Endothelial cell of umbilical vein (primary cell): ENCODE data around the gene SLIT1. TPM values are rescaled to one million over a fixed set of nuclear protein-coding genes. Genes with fewer than 3 reads are reported as not detected.

Experiments
- BruUV-seq: library from RNA; stranded (reverse); fragments of 400-500 nt; replicated peaks from 2 replicates; lab custom pipeline; 2021; lab: Mats Ljungman, UMichigan
- CTCF ChIA-PET: fragments of 300-600, 350-600 bp; sonication (Branson Sonifier 250); formaldehyde crosslinking; loops from one replicate; lab custom pipeline; 2021; ENCODE audit warnings: antibody characterized with exemption, inconsistent platforms; lab: Charles Lee
- POLR2A ChIA-PET: fragments of 300-600, 350-600 bp; sonication (Branson Sonifier 250); formaldehyde crosslinking; loops from one replicate; lab custom pipeline; 2021; ENCODE audit warnings: antibody characterized with exemption, inconsistent platforms; lab: Charles Lee
- DNase-seq: peaks from one replicate; pipeline ENCODE4 v3.0.0-alpha.2; 2011; ENCODE audit warnings: low read depth, low spot score
- FAIRE-seq: peaks from 2 replicates; lab custom pipeline; 2011; peaks lifted over from hg19 to GRCh38; lab: Jason Lieb, UNC
- H2AFZ ChIP-seq: 2 replicates; pipeline ENCODE4 v1.6.0; 2012; ENCODE audit warnings: low read depth, low read length, control low read depth, inconsistent platforms
- H3K27ac ChIP-seq: 2 replicates; pipeline ENCODE4 v1.5.1; 2011; ENCODE audit warnings: low read depth, mild to moderate bottlenecking, control low read depth, low read length, moderate library complexity; ENCODE audit not compliant: insufficient read depth
- H3K27me3 ChIP-seq, 2 experiments: 2 replicates each; pipeline versions ENCODE4 v1.6.0 to v1.6.1; 2011; ENCODE audit warnings: low read length in 2 of 2, mixed read lengths in 1 of 2; ENCODE audit not compliant: control insufficient read depth in 2 of 2, insufficient read depth in 2 of 2
- H3K36me3 ChIP-seq, 2 experiments: 2 replicates in 1 of 2; 3 replicates in 1 of 2; pipeline ENCODE4 v1.5.1; 2011; ENCODE audit warnings: low read length in 2 of 2, mild to moderate bottlenecking in 1 of 2, moderate library complexity in 1 of 2; ENCODE audit not compliant: control insufficient read depth in 2 of 2, insufficient read depth in 2 of 2; ENCODE audit errors: extremely low read depth in 1 of 2
- H3K4me1 ChIP-seq: 3 replicates; pipeline ENCODE4 v1.5.1; 2011; ENCODE audit warnings: mild to moderate bottlenecking, low read length; ENCODE audit not compliant: control insufficient read depth, insufficient read depth; ENCODE audit errors: extremely low read depth
- H3K4me2 ChIP-seq: 2 replicates; pipeline ENCODE4 v1.6.1; 2011; ENCODE audit warnings: low read length, control low read depth, mixed read lengths; ENCODE audit not compliant: insufficient read depth
- H3K4me3 ChIP-seq, 3 experiments: fragments of 200-600 bp in 1 of 3; sonication (generic), shearing (Covaris generic) in 1 of 3; replicated peaks in 1 of 3; 2 replicates each; pipeline ENCODE4 v1.5.1; 2011 to 2016; ENCODE audit warnings: control low read depth in 3 of 3, low read length in 3 of 3, mild to moderate bottlenecking in 2 of 3, inconsistent platforms in 1 of 3, low read depth in 1 of 3, moderate library complexity in 1 of 3; ENCODE audit not compliant: insufficient read depth in 1 of 3
- H3K79me2 ChIP-seq: 2 replicates; pipeline ENCODE4 v1.6.0; 2012; ENCODE audit warnings: low read length, inconsistent platforms; ENCODE audit not compliant: control insufficient read depth, insufficient read depth
- H3K9ac ChIP-seq: replicated peaks from 2 replicates; pipeline ENCODE3; 2011; ENCODE audit warnings: low read length, control low read depth; ENCODE audit not compliant: insufficient read depth; ENCODE audit errors: extremely low read depth
- H3K9me1 ChIP-seq: replicated peaks from 3 replicates; pipeline ENCODE4 v1.6.0; 2011; ENCODE audit warnings: mild to moderate bottlenecking, low read length; ENCODE audit not compliant: control insufficient read depth, insufficient read depth; ENCODE audit errors: extremely low read depth
- H3K9me3 ChIP-seq: replicated peaks from 2 replicates; pipeline ENCODE4 v1.5.1; 2012; ENCODE audit warnings: low read length, inconsistent platforms; ENCODE audit not compliant: control insufficient read depth, insufficient read depth
- H4K20me1 ChIP-seq: replicated peaks from 2 replicates; pipeline ENCODE3; 2011; ENCODE audit warnings: mild to moderate bottlenecking, low read length; ENCODE audit not compliant: control insufficient read depth, insufficient read depth; ENCODE audit errors: extremely low read depth
- EZH2 ChIP-seq: IDR thresholded peaks from 2 replicates; pipeline ENCODE4 v1.6.1; 2012; ENCODE audit warnings: borderline replicate concordance, low read depth, mild to moderate bottlenecking, moderate library complexity, low read length, inconsistent platforms; ENCODE audit not compliant: severe bottlenecking
- GATA2 ChIP-seq: IDR thresholded peaks from 2 replicates; pipeline ENCODE4 v1.7.0; 2011; ENCODE audit warnings: low read depth, mild to moderate bottlenecking, moderate library complexity, mixed read lengths, low read length; ENCODE audit not compliant: insufficient read length, insufficient read depth
- MAX ChIP-seq: IDR thresholded peaks from 2 replicates; pipeline ENCODE4 v1.6.1; 2011; ENCODE audit not compliant: insufficient read depth, insufficient read length
- POLR2A ChIP-seq: IDR thresholded peaks from 2 replicates; pipeline ENCODE4 v1.6.1; 2012; ENCODE audit warnings: low read depth, mild to moderate bottlenecking, control low read depth, low read length
- dilution Hi-C: fragments of 300-500 bp; cut with MboI; formaldehyde crosslinking; loops from one replicate; pipeline ENCODE4 v1.15.0; 2019; ENCODE audit warnings: low sequenced_read_pairs; ENCODE audit not compliant: extremely low pct_ligation_motif_present
- intact Hi-C: fragments of 100-400 bp; cut with micrococcal nuclease; formaldehyde crosslinking; loops from one replicate; pipeline ENCODE4 v1.10.0; 2022
- polyA plus RNA-seq, 4 experiments: library from polyadenylated mRNA; depleted of rRNA in 3 of 4; stranded (reverse) in 3 of 4; unstranded in 1 of 4; fragments of >200 nt; gene quantifications; 2 replicates each; pipeline versions ENCODE4 v1.2.1 to v1.2.3, GENCODE V29; 2011 to 2012; ENCODE audit warnings: missing spikeins in 1 of 4
- total RNA-seq: library from RNA; stranded (reverse); gene quantifications from 2 replicates; pipeline ENCODE4 v1.2.3, GENCODE V29; 2021
- TF ChIP-seq, protein P1 (sequence below), 2 donors: IDR thresholded peaks; 1 replicate in 1 of 2; 2 replicates in 1 of 2; pipeline ENCODE4 v1.5.1; 2011; ENCODE audit warnings: low read length in 2 of 2, mild to moderate bottlenecking in 2 of 2, moderate library complexity in 2 of 2, control low read depth in 1 of 2, inconsistent platforms in 1 of 2, low read depth in 1 of 2; ENCODE audit not compliant: insufficient read depth in 1 of 2; ENCODE audit errors: extremely low read depth in 1 of 2

Gene SLIT1
- total and polyA plus RNA-seq, 2 donors (not counting 3 experiments of a cell fraction or from before 2014, with no cell fraction given): 0.04 to 0.20 TPM

GRCh38 chr10:97078938-97079445 is 106.8 kb downstream of the SLIT1 start:
- no peak overlapping the region for H3K4me3 ChIP-seq
- H3K9me3 ChIP-seq: no peaks in the 10 kb centered on the region
- H4K20me1 ChIP-seq: no peaks in the 10 kb centered on the region
- no peak overlapping the region for H3K9ac ChIP-seq
- intact Hi-C loops: loop anchor here (10.0 kb wide), 1 partner anchor 256 kb away; the partner anchor contains the start of gene FRAT2
- ChIA-PET POLR2A (no interaction called here), CTCF (interaction anchor here (3.6 to 8.5 kb wide), 2 partner anchors 42 to 130 kb away, joined by 11 to 397 read pairs; no protein-coding TSS in a partner anchor)
- dilution Hi-C loops: no loop called here
- no peak overlapping the region for H3K27ac ChIP-seq
- H3K4me2 ChIP-seq: no peak overlapping the region
- H3K9me1 ChIP-seq: no peaks in the 10 kb centered on the region
- H2AFZ ChIP-seq: no peak overlapping the region
- no peaks in the 10 kb centered on the region for H3K4me1 ChIP-seq
- no peaks in the 10 kb centered on the region for H3K36me3 ChIP-seq
- TF ChIP-seq EZH2 (no peak), POLR2A (no peak), MAX (no peak), GATA2 (no peak)
- TF ChIP-seq, protein P1, sequence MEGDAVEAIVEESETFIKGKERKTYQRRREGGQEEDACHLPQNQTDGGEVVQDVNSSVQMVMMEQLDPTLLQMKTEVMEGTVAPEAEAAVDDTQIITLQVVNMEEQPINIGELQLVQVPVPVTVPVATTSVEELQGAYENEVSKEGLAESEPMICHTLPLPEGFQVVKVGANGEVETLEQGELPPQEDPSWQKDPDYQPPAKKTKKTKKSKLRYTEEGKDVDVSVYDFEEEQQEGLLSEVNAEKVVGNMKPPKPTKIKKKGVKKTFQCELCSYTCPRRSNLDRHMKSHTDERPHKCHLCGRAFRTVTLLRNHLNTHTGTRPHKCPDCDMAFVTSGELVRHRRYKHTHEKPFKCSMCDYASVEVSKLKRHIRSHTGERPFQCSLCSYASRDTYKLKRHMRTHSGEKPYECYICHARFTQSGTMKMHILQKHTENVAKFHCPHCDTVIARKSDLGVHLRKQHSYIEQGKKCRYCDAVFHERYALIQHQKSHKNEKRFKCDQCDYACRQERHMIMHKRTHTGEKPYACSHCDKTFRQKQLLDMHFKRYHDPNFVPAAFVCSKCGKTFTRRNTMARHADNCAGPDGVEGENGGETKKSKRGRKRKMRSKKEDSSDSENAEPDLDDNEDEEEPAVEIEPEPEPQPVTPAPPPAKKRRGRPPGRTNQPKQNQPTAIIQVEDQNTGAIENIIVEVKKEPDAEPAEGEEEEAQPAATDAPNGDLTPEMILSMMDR (IDR thresholded peaks at IDR 0.05; ENCODE audit: extremely low read depth in 1 of 2, insufficient read depth in 1 of 2, low read depth in 1 of 2, low read length in 2 of 2): no peak
- DNase-seq: no peak
- H3K79me2 ChIP-seq: no peaks in the 10 kb centered on the region
- no TSS peak for BruUV-seq
- peaks cover 0 to 6% of the 10 kb centered on the region in 2 experiments for H3K27me3 ChIP-seq
- no peak for FAIRE-seq
